ENCODE measurements around the gene PSAP. TPM values are rescaled to one million over a fixed set of nuclear protein-coding genes. Genes with fewer than 3 reads are reported as not detected.

The PSAP gene
- total RNA-seq, 4 donors from 2014 or later, result 280 to 623 (median 490) TPM

DNA sequence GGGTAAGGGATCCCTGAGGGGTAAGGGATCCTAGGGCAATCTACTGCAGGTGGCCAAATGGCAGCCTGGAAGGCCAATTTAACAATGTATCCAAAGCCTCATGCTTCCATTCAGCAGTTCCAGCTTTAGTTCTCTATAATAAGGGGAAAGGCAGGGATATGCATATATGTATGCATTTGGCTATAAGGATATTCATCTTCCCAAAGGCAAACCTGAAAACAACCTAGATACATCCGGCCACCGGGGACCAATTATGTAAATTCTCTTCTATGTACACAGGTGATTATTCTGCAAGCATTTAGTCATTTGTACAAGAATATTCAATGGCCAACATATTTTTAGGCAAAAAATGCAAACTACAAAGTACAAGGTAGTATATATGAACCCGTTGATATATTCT is 26.7 kb downstream of the PSAP start:
- Histone ChIP-seq H3K36me3 (peaks cover 50 to 100% (median 83%) of the 10 kb centered on the region in 3 donors), H3K4me3 (no peak overlapping the region), H3K27me3 (no peaks in the 10 kb centered on the region), H3K4me1 (no peaks in the 10 kb centered on the region), H3K27ac (no peak overlapping the region), H3K9me3 (no peaks in the 10 kb centered on the region)
- no peak for DNase-seq
- 85 to 95% methylated on average over 3 of the region's 3 CpGs for WGBS, 2 donors
- intact Hi-C loops (cut with DNase I), result no loop called here
- TF ChIP-seq, protein P1, sequence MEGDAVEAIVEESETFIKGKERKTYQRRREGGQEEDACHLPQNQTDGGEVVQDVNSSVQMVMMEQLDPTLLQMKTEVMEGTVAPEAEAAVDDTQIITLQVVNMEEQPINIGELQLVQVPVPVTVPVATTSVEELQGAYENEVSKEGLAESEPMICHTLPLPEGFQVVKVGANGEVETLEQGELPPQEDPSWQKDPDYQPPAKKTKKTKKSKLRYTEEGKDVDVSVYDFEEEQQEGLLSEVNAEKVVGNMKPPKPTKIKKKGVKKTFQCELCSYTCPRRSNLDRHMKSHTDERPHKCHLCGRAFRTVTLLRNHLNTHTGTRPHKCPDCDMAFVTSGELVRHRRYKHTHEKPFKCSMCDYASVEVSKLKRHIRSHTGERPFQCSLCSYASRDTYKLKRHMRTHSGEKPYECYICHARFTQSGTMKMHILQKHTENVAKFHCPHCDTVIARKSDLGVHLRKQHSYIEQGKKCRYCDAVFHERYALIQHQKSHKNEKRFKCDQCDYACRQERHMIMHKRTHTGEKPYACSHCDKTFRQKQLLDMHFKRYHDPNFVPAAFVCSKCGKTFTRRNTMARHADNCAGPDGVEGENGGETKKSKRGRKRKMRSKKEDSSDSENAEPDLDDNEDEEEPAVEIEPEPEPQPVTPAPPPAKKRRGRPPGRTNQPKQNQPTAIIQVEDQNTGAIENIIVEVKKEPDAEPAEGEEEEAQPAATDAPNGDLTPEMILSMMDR (IDR thresholded peaks at IDR 0.05), result no peak
- no peak for TF ChIP-seq POLR2A (IDR thresholded peaks at IDR 0.05)

DNA sequence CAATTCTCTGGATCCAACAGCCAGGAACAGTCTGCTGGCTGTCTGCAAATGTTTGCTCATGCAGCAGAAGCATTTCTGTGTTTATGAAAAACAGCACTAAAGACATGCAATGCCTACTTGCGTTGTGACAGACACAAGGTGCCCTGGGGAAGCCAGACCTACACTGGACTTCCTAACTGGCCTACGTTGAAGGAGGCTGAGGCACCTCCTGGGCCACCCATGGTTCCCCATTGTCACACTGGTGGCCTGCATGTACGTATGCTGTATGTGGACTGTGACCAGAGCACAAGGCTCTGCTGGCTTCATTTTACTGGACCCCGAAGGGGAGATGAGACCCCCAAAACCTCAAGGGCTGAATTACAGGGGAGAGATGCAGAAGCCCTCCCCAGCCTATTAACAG is 27.7 kb downstream of the PSAP start:
- H3K9me3 ChIP-seq, result no peaks in the 10 kb centered on the region
- H3K4me3 ChIP-seq, result no peak overlapping the region
- H3K27me3 ChIP-seq, result no peaks in the 10 kb centered on the region
- no peak overlapping the region for H3K27ac ChIP-seq
- H3K4me1 ChIP-seq, result no peaks in the 10 kb centered on the region
- intact Hi-C loops (cut with DNase I), result no loop called here
- H3K36me3 ChIP-seq, result peaks cover 56 to 100% (median 83%) of the 10 kb centered on the region in 3 donors
- DNase-seq, result no peak
- TF ChIP-seq POLR2A (IDR thresholded peaks at IDR 0.05), result no peak
- TF ChIP-seq, protein P1 (IDR thresholded peaks at IDR 0.05), result no peak
- WGBS, 2 donors, result 85% methylated on average over 4 of the region's 4 CpGs; no CpG with 5 or more reads in 1 of the 2 donors

DNA sequence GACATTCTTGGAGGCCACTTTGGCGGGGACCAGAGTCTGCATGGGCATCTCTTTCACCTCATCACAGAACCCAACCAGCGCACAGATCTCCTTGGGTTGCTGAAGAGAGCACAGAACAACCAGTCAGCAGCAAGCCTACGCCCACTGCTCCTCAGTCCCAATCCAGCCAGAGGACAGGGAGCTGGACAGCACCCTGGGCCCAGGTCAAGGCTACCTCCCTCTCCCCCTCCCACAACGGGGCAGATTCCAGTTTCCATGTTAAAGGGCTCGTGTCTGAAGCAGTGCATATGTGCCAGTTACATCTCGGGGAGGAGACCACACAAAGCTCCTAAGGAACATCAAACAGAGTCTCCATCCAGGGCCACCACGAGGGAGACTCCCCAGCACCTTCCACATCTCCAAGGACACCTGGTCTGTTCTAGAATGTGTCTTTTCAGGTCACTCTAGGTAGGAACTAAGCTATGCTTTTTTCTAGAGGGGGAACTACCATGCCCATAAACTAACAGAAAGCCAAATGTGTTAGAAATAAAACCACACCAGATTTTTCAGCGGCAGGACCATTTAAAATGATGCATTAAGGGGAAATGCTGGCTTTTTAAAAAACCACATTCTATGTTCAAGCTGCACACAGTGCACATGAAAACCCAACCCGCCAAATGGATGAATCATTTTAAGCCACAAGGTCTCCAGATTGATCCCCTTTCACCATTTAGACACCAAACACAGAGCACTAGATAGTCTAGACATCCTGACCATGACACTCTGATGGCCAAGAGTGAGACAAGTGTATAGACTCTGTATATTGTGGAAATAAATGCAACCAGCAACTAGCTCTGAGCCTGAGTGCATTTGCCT is 28.9 kb downstream of the PSAP start:
- TF ChIP-seq POLR2A (IDR thresholded peaks at IDR 0.05), result no peak
- TF ChIP-seq, protein P1 (IDR thresholded peaks at IDR 0.05), result no peak

DNA sequence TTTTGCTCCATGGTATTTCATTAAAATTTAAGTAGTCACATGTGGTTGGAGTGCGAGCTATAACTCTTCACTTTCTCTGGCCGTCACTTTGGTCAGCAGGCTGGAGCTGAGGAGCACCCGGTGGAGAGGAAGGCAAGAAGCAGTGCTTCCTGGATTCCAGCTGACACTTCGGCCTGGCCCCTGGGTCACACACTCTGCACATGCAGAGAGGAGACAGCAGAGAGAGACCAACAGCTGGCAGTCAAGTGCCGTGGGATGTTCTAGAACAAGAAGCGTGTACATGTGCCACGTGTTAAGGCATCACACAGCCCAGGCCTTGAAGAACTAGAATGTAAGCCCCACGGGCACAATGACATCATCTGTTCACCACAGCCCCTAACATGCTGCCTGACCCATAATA is 30.1 kb downstream of the PSAP start:
- H3K27me3 ChIP-seq, result no peaks in the 10 kb centered on the region
- 84 to 88% methylated on average over 8 of the region's 8 CpGs for WGBS, 2 donors
- H3K27ac ChIP-seq, result no peak overlapping the region
- H3K36me3 ChIP-seq, result peaks cover 50 to 100% (median 80%) of the 10 kb centered on the region in 3 donors
- H3K4me3 ChIP-seq, result no peak overlapping the region
- peaks cover 0 to 6% (median 0%) of the 10 kb centered on the region in 3 donors for H3K4me1 ChIP-seq
- DNase-seq, result no peak
- H3K9me3 ChIP-seq, result no peaks in the 10 kb centered on the region
- no peak for TF ChIP-seq POLR2A (IDR thresholded peaks at IDR 0.05)
- TF ChIP-seq, protein P1 (IDR thresholded peaks at IDR 0.05), result no peak
- intact Hi-C loops (cut with DNase I), result no loop called here

More for the DNA sequence above, 28.9 kb downstream of the PSAP start:
- intact Hi-C loops (cut with DNase I), result no loop called here
- no peak overlapping the region for H3K27ac ChIP-seq
- H3K9me3 ChIP-seq, result no peaks in the 10 kb centered on the region
- no peak for DNase-seq
- H3K4me1 ChIP-seq, result peaks cover 0 to 6% (median 0%) of the 10 kb centered on the region in 3 donors
- WGBS, 2 donors, result 75 to 76% methylated on average over 5 to 7 of the region's 9 CpGs
- H3K27me3 ChIP-seq, result no peaks in the 10 kb centered on the region
- peaks cover 56 to 100% (median 83%) of the 10 kb centered on the region in 3 donors for H3K36me3 ChIP-seq
- no peak overlapping the region for H3K4me3 ChIP-seq

DNA sequence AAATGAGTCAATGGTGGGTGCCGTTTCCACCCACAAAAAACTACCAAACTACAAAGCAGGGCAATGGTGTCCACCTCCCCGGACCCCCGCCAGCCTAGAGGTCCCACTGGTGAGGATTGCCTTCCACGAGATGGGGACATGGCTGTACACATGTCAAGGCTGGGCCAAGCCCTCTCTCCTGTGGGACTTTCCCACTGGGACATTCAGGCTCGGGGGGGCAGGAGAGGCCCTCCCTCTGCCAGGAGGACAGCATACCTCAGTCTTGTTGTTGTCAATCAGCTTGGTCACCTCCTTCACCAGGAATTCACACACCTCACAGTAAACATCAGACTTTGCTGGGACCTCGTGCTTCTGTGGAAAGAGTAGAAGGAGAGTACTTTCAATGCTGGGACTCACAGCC is 31.1 kb downstream of the PSAP start:
- no peak overlapping the region for H3K4me3 ChIP-seq
- intact Hi-C loops (cut with DNase I), result loop anchor here (10.0 kb wide), 2 partner anchors 425 to 495 kb away; partner anchors contain the start of gene CDH23
- H3K27me3 ChIP-seq, result no peaks in the 10 kb centered on the region
- peaks cover 0 to 6% (median 0%) of the 10 kb centered on the region in 3 donors for H3K4me1 ChIP-seq
- WGBS, 2 donors, result 71 to 79% methylated on average over 4 to 5 of the region's 6 CpGs
- TF ChIP-seq, protein P1 (IDR thresholded peaks at IDR 0.05), result no peak
- peak in 1 of 4 donors; percentile 15 for TF ChIP-seq POLR2A (IDR thresholded peaks at IDR 0.05)
- H3K27ac ChIP-seq, result no peak overlapping the region
- DNase-seq, result no peak
- H3K9me3 ChIP-seq, result no peaks in the 10 kb centered on the region
- H3K36me3 ChIP-seq, result peaks cover 47 to 100% (median 72%) of the 10 kb centered on the region in 3 donors

Measured in esophagus squamous epithelium (tissue), 5 donors.